ENCODE results near the gene CTSL.
A peak's percentile ranks its signal among the peaks of the same experiment; 100 is the strongest.

Gene CTSL

GRCh38 chr9:87725900-87726709 is at the start of gene CTSL:
Gene CTSL, plus strand, starts transcription at chr9:87726119. Its CDS starts 1,485 bp downstream, at chr9:87727604.
- DNase-seq (ENCODE audit: insufficient read length, low spot score) (peak; percentile 93), FAIRE-seq (no peak)
- peak; percentile 93 for TF ChIP-seq POLR2A (IDR thresholded peaks at IDR 0.05; ENCODE audit: low read depth, low read length)

GRCh38 chr9:87676976-87677775 is 48.7 kb upstream of the CTSL start:
- FAIRE-seq (no peak), DNase-seq (ENCODE audit: insufficient read length, low spot score) (no peak)
- no peak for TF ChIP-seq POLR2A (IDR thresholded peaks at IDR 0.05; ENCODE audit: low read depth, low read length)

- DNase-seq (ENCODE audit: insufficient read length, low spot score) (no peak), FAIRE-seq (no peak)
- no peak for TF ChIP-seq POLR2A (IDR thresholded peaks at IDR 0.05; ENCODE audit: low read depth, low read length)
Measured at GRCh38 chr9:87677776-87678587, 47.9 kb upstream of the CTSL start.

GRCh38 chr9:87678650-87679355 is 47.1 kb upstream of the CTSL start:
- DNase-seq (ENCODE audit: insufficient read length, low spot score) (peak; percentile 80), FAIRE-seq (peak; percentile 11)
- TF ChIP-seq POLR2A (IDR thresholded peaks at IDR 0.05; ENCODE audit: low read depth, low read length): no peak

- TF ChIP-seq POLR2A (IDR thresholded peaks at IDR 0.05; ENCODE audit: low read depth, low read length): no peak
- no peak for DNase-seq (ENCODE audit: insufficient read length, low spot score)
- no peak for FAIRE-seq
Measured at GRCh38 chr9:87681271-87682061, 44.5 kb upstream of the CTSL start.

- FAIRE-seq (no peak), DNase-seq (ENCODE audit: insufficient read length, low spot score) (no peak)
- no peak for TF ChIP-seq POLR2A (IDR thresholded peaks at IDR 0.05; ENCODE audit: low read depth, low read length)
Measured at GRCh38 chr9:87682085-87682484, 43.8 kb upstream of the CTSL start.

GRCh38 chr9:87682618-87683017 is 43.3 kb upstream of the CTSL start:
- FAIRE-seq (no peak), DNase-seq (ENCODE audit: insufficient read length, low spot score) (no peak)
- TF ChIP-seq POLR2A (IDR thresholded peaks at IDR 0.05; ENCODE audit: low read depth, low read length): no peak

GRCh38 chr9:87683751-87684626 is 41.9 kb upstream of the CTSL start:
- no peak for FAIRE-seq
- TF ChIP-seq POLR2A (IDR thresholded peaks at IDR 0.05; ENCODE audit: low read depth, low read length): no peak
- no peak for DNase-seq (ENCODE audit: insufficient read length, low spot score)

- FAIRE-seq: peak; percentile 90
- peak; percentile 79 for DNase-seq (ENCODE audit: insufficient read length, low spot score)
- no peak for TF ChIP-seq POLR2A (IDR thresholded peaks at IDR 0.05; ENCODE audit: low read depth, low read length)
Measured at GRCh38 chr9:87684627-87685219, 41.2 kb upstream of the CTSL start.

- FAIRE-seq (no peak), DNase-seq (ENCODE audit: insufficient read length, low spot score) (no peak)
- TF ChIP-seq POLR2A (IDR thresholded peaks at IDR 0.05; ENCODE audit: low read depth, low read length): no peak
Measured at GRCh38 chr9:87685441-87685840, 40.5 kb upstream of the CTSL start.

- TF ChIP-seq POLR2A (IDR thresholded peaks at IDR 0.05; ENCODE audit: low read depth, low read length): no peak
- DNase-seq (ENCODE audit: insufficient read length, low spot score) (no peak), FAIRE-seq (no peak)
Measured at GRCh38 chr9:87685871-87686519, 39.9 kb upstream of the CTSL start.

All from H54 (cell line).